Mammary microvascular endothelial cell (primary cell): ENCODE measurements around the gene NXT2. TPM values are rescaled to one million over a fixed set of nuclear protein-coding genes. Genes with fewer than 3 reads are reported as not detected.

Experiments
- total RNA-seq: library from RNA; depleted of rRNA; stranded (reverse); fragments of >200 nt; gene quantifications from 2 replicates; pipeline ENCODE4 v1.2.3, GENCODE V29; 2015

NXT2 gene
- 8.7 and 9.6 TPM in 2 replicates for total RNA-seq

GRCh38 chrX:109536439-109537323 lies at the start of gene NXT2:
Gene NXT2, plus strand, starts transcription at chrX:109536844. Its CDS starts 163 bp downstream, at chrX:109537007.

Other genes with a start within 250 kb of the NXT2 start
- 0.07 TPM in 1 of 2 replicates, not detected in the other for gene GUCY2F, start 54.8 kb upstream of the NXT2 start, total RNA-seq
- 0.34 and 0.87 TPM in 2 replicates for gene KCNE5, start 88.3 kb downstream of the NXT2 start, total RNA-seq
- gene ACSL4, start 196.4 kb downstream of the NXT2 start, total RNA-seq, result 87.9 and 99.1 TPM in 2 replicates